Ovary (tissue), 3 donors: ENCODE data around the gene NPIPA3.

Experiments
- POLR2A ChIP-seq: fragments of 450-650 bp; IDR thresholded peaks from one replicate; pipeline ENCODE4 v1.6.1; 2017; ENCODE audit warnings: antibody characterized with exemption, mild to moderate bottlenecking, moderate library complexity
- TF ChIP-seq, protein P1 (sequence below), 3 donors: fragments of 450-650 bp in 2 of 3; fragments of 200-600 bp in 1 of 3; IDR thresholded peaks; one replicate each; pipeline versions ENCODE4 v1.5.1 to v1.8.0; 2016 to 2022; ENCODE audit warnings: antibody characterized with exemption in 3 of 3, mild to moderate bottlenecking in 1 of 3
- donor health status: DM: no; HTN: no; CAD: no.

DNA sequence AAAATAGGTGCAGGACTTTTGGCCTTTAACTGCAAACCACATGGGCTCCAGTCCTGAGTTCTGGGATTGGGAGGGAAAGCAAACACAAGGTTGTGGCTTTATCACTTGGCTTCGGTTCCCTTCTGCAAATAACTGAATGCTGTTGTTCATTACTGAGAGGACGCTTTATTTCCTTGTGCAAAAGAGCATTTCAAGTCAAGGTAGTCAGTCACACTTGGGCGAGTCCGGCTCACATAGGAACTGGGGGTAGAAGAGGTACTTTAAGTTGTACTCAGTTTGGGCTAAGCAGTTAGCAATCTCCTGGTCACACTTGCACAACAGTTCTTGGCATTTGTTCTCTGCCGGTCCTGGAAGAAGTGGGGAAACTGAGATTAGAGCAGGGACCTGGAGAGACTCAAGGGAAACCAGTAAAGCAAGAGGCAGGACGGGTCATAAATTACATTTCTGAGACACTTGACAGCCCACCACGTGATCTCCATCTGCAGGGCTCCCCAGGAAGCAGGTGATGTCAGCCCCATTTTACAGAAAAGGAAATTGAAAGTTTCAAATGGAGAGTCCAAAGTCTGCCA lies 30.7 kb upstream of the NPIPA3 start:
- no peak for TF ChIP-seq POLR2A
- TF ChIP-seq, protein P1, sequence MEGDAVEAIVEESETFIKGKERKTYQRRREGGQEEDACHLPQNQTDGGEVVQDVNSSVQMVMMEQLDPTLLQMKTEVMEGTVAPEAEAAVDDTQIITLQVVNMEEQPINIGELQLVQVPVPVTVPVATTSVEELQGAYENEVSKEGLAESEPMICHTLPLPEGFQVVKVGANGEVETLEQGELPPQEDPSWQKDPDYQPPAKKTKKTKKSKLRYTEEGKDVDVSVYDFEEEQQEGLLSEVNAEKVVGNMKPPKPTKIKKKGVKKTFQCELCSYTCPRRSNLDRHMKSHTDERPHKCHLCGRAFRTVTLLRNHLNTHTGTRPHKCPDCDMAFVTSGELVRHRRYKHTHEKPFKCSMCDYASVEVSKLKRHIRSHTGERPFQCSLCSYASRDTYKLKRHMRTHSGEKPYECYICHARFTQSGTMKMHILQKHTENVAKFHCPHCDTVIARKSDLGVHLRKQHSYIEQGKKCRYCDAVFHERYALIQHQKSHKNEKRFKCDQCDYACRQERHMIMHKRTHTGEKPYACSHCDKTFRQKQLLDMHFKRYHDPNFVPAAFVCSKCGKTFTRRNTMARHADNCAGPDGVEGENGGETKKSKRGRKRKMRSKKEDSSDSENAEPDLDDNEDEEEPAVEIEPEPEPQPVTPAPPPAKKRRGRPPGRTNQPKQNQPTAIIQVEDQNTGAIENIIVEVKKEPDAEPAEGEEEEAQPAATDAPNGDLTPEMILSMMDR (IDR thresholded peaks at IDR 0.05): no peak
